Inflammatory macrophage treated with lipopolysaccharide for 4 hours (primary cell): ENCODE measurements around the gene IL34.

ENCODE experiments used
- DNase-seq: peaks from one replicate; pipeline ENCODE4 v3.0.0-alpha.2; 2020

Gene IL34

GRCh38 chr16:70689970-70690891 lies 43.9 kb downstream of the IL34 start:
- no peak for DNase-seq

GRCh38 chr16:70691223-70692129 lies 45.1 kb downstream of the IL34 start:
- DNase-seq, result no peak

GRCh38 chr16:70692130-70692872 lies 45.9 kb downstream of the IL34 start:
- DNase-seq, result no peak

- no peak for DNase-seq
Observed at GRCh38 chr16:70692873-70693671, 46.7 kb downstream of the IL34 start.

GRCh38 chr16:70694088-70694867 lies 47.9 kb downstream of the IL34 start:
- DNase-seq, result no peak

GRCh38 chr16:70694868-70695218 lies 48.5 kb downstream of the IL34 start:
- DNase-seq, result no peak

GRCh38 chr16:70695331-70696070 lies 49.1 kb downstream of the IL34 start:
- DNase-seq, result no peak

GRCh38 chr16:70696355-70696754 lies 50.0 kb downstream of the IL34 start:
- DNase-seq, result no peak

GRCh38 chr16:70696952-70697593 lies 50.7 kb downstream of the IL34 start:
- no peak for DNase-seq

GRCh38 chr16:70697594-70698170 lies 51.3 kb downstream of the IL34 start:
- no peak for DNase-seq

- DNase-seq, result no peak
Observed at GRCh38 chr16:70698901-70699300, 52.5 kb downstream of the IL34 start.

- no peak for DNase-seq
Observed at GRCh38 chr16:70699696-70700095, 53.3 kb downstream of the IL34 start.

GRCh38 chr16:70700101-70701020 lies 54.0 kb downstream of the IL34 start:
- no peak for DNase-seq

GRCh38 chr16:70701036-70701435 lies 54.7 kb downstream of the IL34 start:
- DNase-seq, result no peak

- DNase-seq, result no peak
Observed at GRCh38 chr16:70701596-70701995, 55.2 kb downstream of the IL34 start.

- DNase-seq, result no peak
Observed at GRCh38 chr16:70701998-70702397, 55.6 kb downstream of the IL34 start.

GRCh38 chr16:70702624-70703023 lies 56.3 kb downstream of the IL34 start:
- no peak for DNase-seq

GRCh38 chr16:70703041-70703834 lies 56.9 kb downstream of the IL34 start:
- DNase-seq, result peak; percentile 8
